A549 (cell line): ENCODE results near the gene TRAPPC2. TPM values are rescaled to one million over a fixed set of nuclear protein-coding genes. Genes with fewer than 3 reads are reported as not detected.

Source experiments
- ATAC-seq, 2 experiments: fragments of 200-7000 bp in 1 of 2; fragments of >200 bp in 1 of 2; cut with Nextera tagmentation in 1 of 2; cut with Tn5 transposase in 1 of 2; 3 replicates each; pipeline versions ENCODE4 v1.8.0 to v1.9.1; 2018 to 2020; ENCODE audit warnings: mild to moderate bottlenecking in 1 of 2, moderate library complexity in 1 of 2
- CTCF ChIA-PET: fragments of 300-600 bp; sonication (Branson Sonifier 250); formaldehyde crosslinking; extraction: SDS; loops from one replicate; lab custom pipeline; 2021; ENCODE audit warnings: antibody characterized with exemption, inconsistent platforms; lab: Yijun Ruan, JAX
- POLR2A ChIA-PET: fragments of 350-600 bp; formaldehyde crosslinking; extraction: SDS; loops from one replicate; lab custom pipeline; 2021; ENCODE audit warnings: antibody characterized with exemption, inconsistent platforms; lab: Yijun Ruan, JAX
- DNase-seq, 2 experiments: peaks; one replicate each; pipeline versions ENCODE4 v3.0.0 to v3.0.0-alpha.2; 2011 to 2016; ENCODE audit warnings: low read depth in 1 of 2, low spot score in 1 of 2
- FAIRE-seq: peaks from 2 replicates; lab custom pipeline; 2011; peaks lifted over from hg19 to GRCh38; lab: Jason Lieb, UNC
- H3K27ac ChIP-seq, 2 experiments: fragments of >200 bp; sonication (Bioruptor Twin); formaldehyde crosslinking; 3 replicates each; pipeline ENCODE4 v1.5.1; 2016 to 2017
- H3K4me1 ChIP-seq: fragments of >200 bp; sonication (Bioruptor Twin); formaldehyde crosslinking; 3 replicates; pipeline ENCODE4 v1.6.1; 2016
- H3K4me2 ChIP-seq: fragments of >200 bp; sonication (Bioruptor Twin); formaldehyde crosslinking; 3 replicates; pipeline ENCODE4 v1.6.1; 2016
- H3K4me3 ChIP-seq: fragments of >200 bp; sonication (Bioruptor Twin); formaldehyde crosslinking; 3 replicates; pipeline ENCODE4 v1.5.1; 2016
- H3K9me3 ChIP-seq: fragments of >200 bp; sonication (Bioruptor Twin); formaldehyde crosslinking; 3 replicates; pipeline ENCODE4 v1.6.1; 2016
- CHD2 ChIP-seq: fragments of 150-350 bp; IDR thresholded peaks from 2 replicates; pipeline ENCODE4 v1.6.1; 2014; ENCODE audit warnings: low read length; ENCODE audit not compliant: partially characterized antibody
- EHF ChIP-seq: fragments of 250-450 bp; sonication (Bioruptor Pico); IDR thresholded peaks from 2 replicates; pipeline ENCODE4 v1.5.0; 2020; ENCODE audit warnings: mild to moderate bottlenecking
- ESRRA ChIP-seq: fragments of 150-350 bp; IDR thresholded peaks from 2 replicates; pipeline ENCODE4 v1.6.1; 2014; ENCODE audit warnings: mild to moderate bottlenecking, low read length, borderline replicate concordance
- FOSL2 ChIP-seq, 2 experiments: fragments of 450-650 bp in 1 of 2; fragments of >200 bp in 1 of 2; sonication (Bioruptor Twin) in 1 of 2; formaldehyde crosslinking; IDR thresholded peaks; 2 replicates each; pipeline versions ENCODE4 v1.5.0 to v1.6.1; 2016 to 2020; ENCODE audit warnings: mild to moderate bottlenecking in 1 of 2, moderate library complexity in 1 of 2
- FOXS1 ChIP-seq: fragments of 250-450 bp; sonication (Bioruptor Pico); IDR thresholded peaks from 2 replicates; pipeline ENCODE4 v1.5.0; 2020; ENCODE audit warnings: mild to moderate bottlenecking, moderate library complexity
- HEYL ChIP-seq: fragments of 250-450 bp; sonication (Bioruptor Pico); IDR thresholded peaks from 2 replicates; pipeline ENCODE4 v1.8.0; 2021; ENCODE audit warnings: mild to moderate bottlenecking, moderate library complexity
- HOXB13 ChIP-seq: fragments of 250-450 bp; sonication (Bioruptor Pico); IDR thresholded peaks from 2 replicates; pipeline ENCODE4 v1.5.0; 2020; ENCODE audit warnings: low read depth, mild to moderate bottlenecking, moderate library complexity
- JUNB ChIP-seq: fragments of >200 bp; sonication (Bioruptor Twin); formaldehyde crosslinking; IDR thresholded peaks from 2 replicates; pipeline ENCODE4 v1.6.1; 2016
- MAZ ChIP-seq: fragments of 150-350 bp; IDR thresholded peaks from 2 replicates; pipeline ENCODE4 v1.6.1; 2014; ENCODE audit warnings: antibody characterized with exemption, low read depth, low read length, borderline replicate concordance
- MYC ChIP-seq: IDR thresholded peaks from 2 replicates; pipeline ENCODE4 v1.6.1; 2012; ENCODE audit warnings: mild to moderate bottlenecking, inconsistent platforms, low read length, improper control_type of control experiment, borderline replicate concordance
- NPAS2 ChIP-seq: fragments of 250-450 bp; sonication (Bioruptor Pico); IDR thresholded peaks from 2 replicates; pipeline ENCODE4 v1.8.0; 2022; ENCODE audit warnings: mild to moderate bottlenecking, moderate library complexity, borderline replicate concordance
- POLR2A ChIP-seq: IDR thresholded peaks from 2 replicates; pipeline ENCODE4 v1.6.1; 2012; ENCODE audit warnings: mild to moderate bottlenecking, low read length
- RAD21 ChIP-seq, 2 experiments: fragments of >200 bp in 1 of 2; sonication (Bioruptor Twin) in 1 of 2; formaldehyde crosslinking in 1 of 2; IDR thresholded peaks in 1 of 2; conservative IDR thresholded peaks in 1 of 2; 2 replicates in 1 of 2; 3 replicates in 1 of 2; pipeline ENCODE4 v1.6.1; 2012 to 2018; ENCODE audit warnings: inconsistent platforms in 1 of 2
- RARB ChIP-seq: fragments of 250-450 bp; sonication (Bioruptor Pico); IDR thresholded peaks from 2 replicates; pipeline ENCODE4 v1.8.0; 2021; ENCODE audit warnings: mild to moderate bottlenecking, moderate library complexity
- TP53 ChIP-seq: fragments of 250-450 bp; sonication (Bioruptor Pico); IDR thresholded peaks from 2 replicates; pipeline ENCODE4 v1.5.0; 2021; ENCODE audit warnings: mild to moderate bottlenecking, moderate library complexity
- ZC3H11A ChIP-seq: fragments of 450-650 bp; IDR thresholded peaks from 2 replicates; pipeline ENCODE4 v1.6.1; 2014; ENCODE audit warnings: antibody characterized with exemption, mild to moderate bottlenecking
- WGBS: methylation state at CpG from one replicate; pipeline ENCODE4 v1.1.6; 2017; ENCODE audit errors: missing lambda C conversion rate; 5-methylcytosine and 5-hydroxymethylcytosine counted together
- polyA plus RNA-seq, 4 experiments: library from polyadenylated mRNA; depleted of rRNA in 3 of 4; stranded (reverse); fragments of >200 nt; fragmentation: RNase III in 1 of 4; extraction: RNeasy Plus Mini Kit Qiagen cat#74134 plus additional on column Dnase treatment in 1 of 4; gene quantifications; 2 replicates in 3 of 4; 3 replicates in 1 of 4; pipeline ENCODE4 v1.2.3, GENCODE V29; 2011 to 2017
- TF ChIP-seq, protein P1 (sequence below): fragments of >200 bp; sonication (Bioruptor Twin); formaldehyde crosslinking; IDR thresholded peaks from 3 replicates; pipeline ENCODE4 v1.6.1; 2016
- TF ChIP-seq, protein P2 (sequence below): IDR thresholded peaks from 2 replicates; pipeline ENCODE4 v1.6.1; 2012; ENCODE audit warnings: low read depth, borderline replicate concordance
- TF ChIP-seq, protein P3 (sequence below): fragments of >200 bp; sonication (Bioruptor Twin); formaldehyde crosslinking; IDR thresholded peaks from 3 replicates; pipeline ENCODE4 v1.5.1; 2016
- TF ChIP-seq, protein P4 (sequence below): fragments of >200 bp; sonication (Bioruptor Twin); formaldehyde crosslinking; IDR thresholded peaks from 2 replicates; pipeline ENCODE4 v1.6.1; 2016

The TRAPPC2 gene
- polyA plus RNA-seq, 2 of the 4 experiments (the other 2 are of a cell fraction): 11.6 TPM

DNA sequence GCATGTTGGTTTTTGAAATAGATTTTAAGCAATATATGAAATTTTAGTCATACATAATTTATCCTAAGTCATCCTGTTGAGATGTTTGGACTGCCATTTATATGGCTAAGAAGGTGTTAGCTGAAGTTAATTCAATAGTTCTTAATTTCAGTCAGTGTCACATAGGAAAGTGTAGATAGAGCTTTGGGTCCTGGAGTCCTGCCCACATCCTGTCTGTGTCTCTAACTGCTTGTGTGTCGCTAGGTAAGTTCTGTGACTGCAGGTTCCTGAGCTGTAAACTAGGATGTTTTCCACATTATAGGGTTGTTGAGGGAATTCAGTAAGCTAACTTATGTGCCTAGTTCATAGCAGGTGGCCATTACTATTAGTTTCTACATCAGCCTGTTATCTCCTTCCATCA is 20.8 kb upstream of the TRAPPC2 start:
- WGBS: 100% methylated on average over 1 of the region's 1 CpG
- ChIA-PET POLR2A (no interaction called here), CTCF (interaction anchor here (0.6 to 1.3 kb wide), 3 partner anchors 8 to 277 kb away, joined by 3 to 5 read pairs (median 4); no protein-coding TSS in a partner anchor)
- Histone ChIP-seq H3K4me2 (no peak overlapping the region), H3K9me3 (no peaks in the 10 kb centered on the region), H3K27ac (no peak overlapping the region), H3K4me1 (no peaks in the 10 kb centered on the region), H3K4me3 (no peak overlapping the region)
- FAIRE-seq (peak; percentile 70), ATAC-seq (no peak), DNase-seq (no peak)
- no peak for TF ChIP-seq MAZ
- TF ChIP-seq CHD2: no peak
- no peak for TF ChIP-seq NPAS2 (CRISPR knock-in tag)
- TF ChIP-seq POLR2A: no peak

DNA sequence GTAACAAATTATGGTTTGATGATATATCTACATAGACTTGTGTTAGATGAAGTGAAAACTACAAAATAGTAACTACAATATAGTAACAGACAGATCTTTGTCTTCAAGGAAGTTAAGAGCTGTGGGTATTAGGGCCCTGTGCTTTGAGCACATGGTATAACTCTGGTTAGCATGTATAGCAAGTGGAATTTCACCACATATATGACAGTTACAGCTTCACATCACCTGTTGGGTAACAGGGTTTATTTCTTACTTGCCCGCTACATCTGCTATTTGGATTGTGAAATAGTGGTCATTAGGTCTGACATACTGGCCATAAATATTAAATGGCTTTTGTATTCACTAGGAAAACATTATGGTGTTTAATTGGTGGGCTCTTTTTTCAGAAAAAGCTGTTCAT is 20.3 kb upstream of the TRAPPC2 start:
- H3K4me1 ChIP-seq: no peaks in the 10 kb centered on the region
- no peak for TF ChIP-seq HEYL (CRISPR knock-in tag)
- TF ChIP-seq HOXB13 (CRISPR knock-in tag): no peak
- no peak for TF ChIP-seq FOSL2 (IDR thresholded peaks at IDR 0.05)
- TF ChIP-seq FOSL2 (CRISPR knock-in tag; IDR thresholded peaks at IDR 0.05): no peak
- TF ChIP-seq NPAS2 (CRISPR knock-in tag): no peak
- no peak for ATAC-seq
- ChIA-PET CTCF (interaction anchor here (1.3 kb wide), 2 partner anchors 8 to 277 kb away, joined by 4 to 5 read pairs; no protein-coding TSS in a partner anchor), POLR2A (no interaction called here)
- no peak for DNase-seq
- H3K27ac ChIP-seq: no peak overlapping the region
- no peak overlapping the region for H3K4me2 ChIP-seq
- FAIRE-seq: no peak
- H3K9me3 ChIP-seq: no peaks in the 10 kb centered on the region
- H3K4me3 ChIP-seq: no peak overlapping the region
- 97% methylated on average over 1 of the region's 1 CpG for WGBS

DNA sequence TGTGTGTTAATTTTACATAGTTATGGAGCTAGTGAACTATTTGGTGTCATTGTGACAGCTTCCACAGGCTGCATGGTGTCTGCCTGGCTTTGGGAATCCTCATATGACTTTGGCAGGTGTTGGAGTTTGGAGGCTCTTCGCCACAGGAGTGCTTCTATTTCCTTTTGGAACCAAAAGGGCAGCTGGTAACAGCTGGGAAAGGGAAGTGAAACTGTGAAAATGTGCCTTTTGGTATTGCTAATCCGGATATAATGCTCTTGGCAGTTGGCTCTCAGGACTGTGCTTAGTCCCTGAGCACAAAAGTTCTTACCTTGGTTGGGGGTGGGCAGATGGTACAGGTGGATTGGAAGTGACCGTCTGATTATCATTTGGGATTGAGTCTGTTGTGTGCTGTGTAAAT is 18.2 kb upstream of the TRAPPC2 start:
- DNase-seq (no peak), ATAC-seq (no peak), FAIRE-seq (no peak)
- POLR2A ChIA-PET: no interaction called here
- H3K4me1 ChIP-seq: no peaks in the 10 kb centered on the region
- H3K4me3 ChIP-seq: no peak overlapping the region
- CTCF ChIA-PET: interaction anchor here (0.9 to 1.4 kb wide), 2 partner anchors 26 to 107 kb away, joined by 3 to 5 read pairs; no protein-coding TSS in a partner anchor
- no peaks in the 10 kb centered on the region for H3K9me3 ChIP-seq
- H3K4me2 ChIP-seq: no peak overlapping the region
- 89% methylated on average over 3 of the region's 3 CpGs for WGBS
- TF ChIP-seq EHF (CRISPR knock-in tag) (no peak), RAD21 (conservative IDR thresholded peaks at IDR 0.05 in 1 of 2, IDR thresholded peaks at IDR 0.05 in 1 of 2) (no peak)
- no peak overlapping the region for H3K27ac ChIP-seq

DNA sequence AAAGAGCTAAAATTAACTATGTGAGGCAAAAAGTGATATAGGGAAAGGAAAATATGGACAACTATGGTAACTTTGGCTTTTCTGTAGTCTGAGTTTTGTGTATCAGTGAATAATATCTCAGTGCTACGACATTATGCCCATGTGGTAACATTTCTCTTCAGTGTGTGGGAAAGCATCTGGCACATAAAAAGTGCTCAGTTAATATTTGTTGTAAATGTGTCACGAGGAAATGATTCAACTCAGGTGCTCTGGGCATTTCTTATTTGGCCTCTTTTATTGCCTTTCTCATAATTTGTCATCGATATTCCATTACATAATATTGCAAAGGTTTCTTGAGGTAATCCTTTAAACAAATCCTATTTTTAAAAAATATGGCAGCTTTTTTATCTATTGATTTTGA is 17.7 kb upstream of the TRAPPC2 start:
- ATAC-seq (no peak), FAIRE-seq (no peak), DNase-seq (no peak)
- H3K4me1 ChIP-seq: no peaks in the 10 kb centered on the region
- WGBS: 50% methylated on average over 3 of the region's 3 CpGs
- no peak overlapping the region for H3K4me3 ChIP-seq
- no peak overlapping the region for H3K4me2 ChIP-seq
- CTCF ChIA-PET: interaction anchor here (0.9 to 1.4 kb wide), 2 partner anchors 27 to 106 kb away, joined by 3 to 5 read pairs; no protein-coding TSS in a partner anchor
- POLR2A ChIA-PET: no interaction called here
- no peak overlapping the region for H3K27ac ChIP-seq
- no peak for TF ChIP-seq FOXS1 (CRISPR knock-in tag)
- TF ChIP-seq, protein P1, sequence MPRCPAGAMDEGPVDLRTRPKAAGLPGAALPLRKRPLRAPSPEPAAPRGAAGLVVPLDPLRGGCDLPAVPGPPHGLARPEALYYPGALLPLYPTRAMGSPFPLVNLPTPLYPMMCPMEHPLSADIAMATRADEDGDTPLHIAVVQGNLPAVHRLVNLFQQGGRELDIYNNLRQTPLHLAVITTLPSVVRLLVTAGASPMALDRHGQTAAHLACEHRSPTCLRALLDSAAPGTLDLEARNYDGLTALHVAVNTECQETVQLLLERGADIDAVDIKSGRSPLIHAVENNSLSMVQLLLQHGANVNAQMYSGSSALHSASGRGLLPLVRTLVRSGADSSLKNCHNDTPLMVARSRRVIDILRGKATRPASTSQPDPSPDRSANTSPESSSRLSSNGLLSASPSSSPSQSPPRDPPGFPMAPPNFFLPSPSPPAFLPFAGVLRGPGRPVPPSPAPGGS: no peak
- TF ChIP-seq, protein P2, sequence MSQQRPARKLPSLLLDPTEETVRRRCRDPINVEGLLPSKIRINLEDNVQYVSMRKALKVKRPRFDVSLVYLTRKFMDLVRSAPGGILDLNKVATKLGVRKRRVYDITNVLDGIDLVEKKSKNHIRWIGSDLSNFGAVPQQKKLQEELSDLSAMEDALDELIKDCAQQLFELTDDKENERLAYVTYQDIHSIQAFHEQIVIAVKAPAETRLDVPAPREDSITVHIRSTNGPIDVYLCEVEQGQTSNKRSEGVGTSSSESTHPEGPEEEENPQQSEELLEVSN: no peak
- TF ChIP-seq, all 56 proteins: peak for 0
- H3K9me3 ChIP-seq: no peaks in the 10 kb centered on the region

DNA sequence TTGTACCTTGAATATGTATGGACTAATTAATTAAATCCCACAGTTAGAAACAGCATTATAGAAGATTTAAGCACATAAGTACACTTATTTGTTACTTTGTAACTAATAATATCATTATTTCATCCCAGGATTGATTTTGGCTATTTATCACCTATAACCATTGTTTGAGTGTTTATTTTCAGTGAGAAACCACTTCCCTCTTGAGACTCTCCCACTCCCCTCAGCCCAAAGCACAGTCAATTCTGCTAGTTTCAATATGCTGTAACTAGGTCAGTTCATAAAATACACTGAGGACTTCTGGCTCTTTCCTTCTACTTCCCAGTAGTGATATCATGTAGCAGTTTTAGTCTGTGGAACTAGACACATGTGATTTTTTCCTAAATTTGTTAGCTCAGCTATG is 16.4 kb upstream of the TRAPPC2 start:
- Histone ChIP-seq H3K27ac (no peak overlapping the region), H3K4me2 (no peak overlapping the region), H3K4me1 (no peaks in the 10 kb centered on the region), H3K9me3 (no peaks in the 10 kb centered on the region), H3K4me3 (no peak overlapping the region)
- POLR2A ChIA-PET: no interaction called here
- no peak for FAIRE-seq
- no peak for DNase-seq
- no peak for ATAC-seq
- CTCF ChIA-PET: interaction anchor here (1.0 to 4.8 kb wide), 13 partner anchors 11 to 282 kb away, joined by 3 to 28 read pairs (median 5); partner anchors contain the start of genes GEMIN8, OFD1 and TRAPPC2
- TF ChIP-seq NPAS2 (CRISPR knock-in tag) (no peak), ZC3H11A (no peak), ESRRA (no peak), FOSL2 (IDR thresholded peaks at IDR 0.05) (no peak), FOSL2 (CRISPR knock-in tag; IDR thresholded peaks at IDR 0.05) (no peak), RARB (CRISPR knock-in tag) (no peak), MYC (no peak), JUNB (no peak), TP53 (CRISPR knock-in tag) (no peak)
- TF ChIP-seq, protein P3, sequence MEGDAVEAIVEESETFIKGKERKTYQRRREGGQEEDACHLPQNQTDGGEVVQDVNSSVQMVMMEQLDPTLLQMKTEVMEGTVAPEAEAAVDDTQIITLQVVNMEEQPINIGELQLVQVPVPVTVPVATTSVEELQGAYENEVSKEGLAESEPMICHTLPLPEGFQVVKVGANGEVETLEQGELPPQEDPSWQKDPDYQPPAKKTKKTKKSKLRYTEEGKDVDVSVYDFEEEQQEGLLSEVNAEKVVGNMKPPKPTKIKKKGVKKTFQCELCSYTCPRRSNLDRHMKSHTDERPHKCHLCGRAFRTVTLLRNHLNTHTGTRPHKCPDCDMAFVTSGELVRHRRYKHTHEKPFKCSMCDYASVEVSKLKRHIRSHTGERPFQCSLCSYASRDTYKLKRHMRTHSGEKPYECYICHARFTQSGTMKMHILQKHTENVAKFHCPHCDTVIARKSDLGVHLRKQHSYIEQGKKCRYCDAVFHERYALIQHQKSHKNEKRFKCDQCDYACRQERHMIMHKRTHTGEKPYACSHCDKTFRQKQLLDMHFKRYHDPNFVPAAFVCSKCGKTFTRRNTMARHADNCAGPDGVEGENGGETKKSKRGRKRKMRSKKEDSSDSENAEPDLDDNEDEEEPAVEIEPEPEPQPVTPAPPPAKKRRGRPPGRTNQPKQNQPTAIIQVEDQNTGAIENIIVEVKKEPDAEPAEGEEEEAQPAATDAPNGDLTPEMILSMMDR: no peak
- TF ChIP-seq, protein P4, sequence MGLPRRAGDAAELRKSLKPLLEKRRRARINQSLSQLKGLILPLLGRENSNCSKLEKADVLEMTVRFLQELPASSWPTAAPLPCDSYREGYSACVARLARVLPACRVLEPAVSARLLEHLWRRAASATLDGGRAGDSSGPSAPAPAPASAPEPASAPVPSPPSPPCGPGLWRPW: no peak
- TF ChIP-seq, all 56 proteins: peak for 0
